ENCODE measurements around the gene THADA.
"Not testable (repeated sequence)": the region's sequence is repeated elsewhere in the genome, so short reads cannot be mapped to it uniquely, and the experiment has no call there.

Gene THADA

DNA sequence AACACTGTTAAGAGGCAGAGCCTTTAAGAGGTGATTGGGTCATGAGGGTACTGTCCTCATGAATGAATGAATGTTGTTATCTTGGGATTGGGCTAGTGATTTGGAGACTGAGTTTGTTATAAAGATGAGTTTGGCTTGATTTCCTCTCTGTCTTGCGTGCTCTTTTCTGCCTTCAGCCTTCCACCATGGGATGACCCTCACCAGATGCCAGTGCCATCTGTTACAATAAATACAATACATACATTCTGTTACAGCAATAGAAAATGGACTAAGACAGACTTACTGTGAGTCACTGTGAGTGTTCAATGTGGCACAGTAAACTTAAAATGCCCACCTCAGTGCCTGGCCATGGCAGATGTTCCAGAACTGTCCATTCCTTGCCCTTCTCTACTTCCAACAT, 274.4 kb downstream of the THADA start:
- DNase-seq: no peak

GRCh38 chr2:43319541-43319940, 276.3 kb downstream of the THADA start:
- no peak for DNase-seq

- no peak for DNase-seq
These were observed 277.0 kb downstream of the THADA start for GRCh38 chr2:43318791-43319190.

- no peak for DNase-seq
These were observed 278.2 kb downstream of the THADA start for GRCh38 chr2:43317680-43318079.

DNA sequence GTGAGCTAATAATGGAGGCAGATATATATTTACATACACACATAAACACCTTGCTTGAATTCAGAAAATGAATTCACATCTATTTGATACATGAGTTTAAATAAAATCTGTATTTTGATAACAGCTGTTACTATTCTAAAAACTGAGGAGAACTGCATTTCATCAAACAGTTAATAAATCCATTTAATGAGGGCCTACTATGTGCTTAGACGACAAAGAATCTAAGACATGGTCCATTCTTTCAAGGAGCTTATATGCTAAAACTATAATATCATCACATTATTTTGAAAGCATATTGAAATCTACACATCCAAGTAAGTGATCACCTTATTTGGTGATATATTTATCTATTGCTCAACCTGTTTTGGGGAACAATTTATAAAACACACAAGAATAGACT, 278.6 kb downstream of the THADA start:
- DNase-seq: no peak

GRCh38 chr2:43315482-43315881, 280.4 kb downstream of the THADA start:
- no peak for DNase-seq

GRCh38 chr2:43314299-43314927, 281.4 kb downstream of the THADA start:
- no peak for DNase-seq

- no peak for DNase-seq
These were observed 282.2 kb downstream of the THADA start for GRCh38 chr2:43313642-43314017.

GRCh38 chr2:43312755-43313641, 282.8 kb downstream of the THADA start:
- DNase-seq: no peak

DNA sequence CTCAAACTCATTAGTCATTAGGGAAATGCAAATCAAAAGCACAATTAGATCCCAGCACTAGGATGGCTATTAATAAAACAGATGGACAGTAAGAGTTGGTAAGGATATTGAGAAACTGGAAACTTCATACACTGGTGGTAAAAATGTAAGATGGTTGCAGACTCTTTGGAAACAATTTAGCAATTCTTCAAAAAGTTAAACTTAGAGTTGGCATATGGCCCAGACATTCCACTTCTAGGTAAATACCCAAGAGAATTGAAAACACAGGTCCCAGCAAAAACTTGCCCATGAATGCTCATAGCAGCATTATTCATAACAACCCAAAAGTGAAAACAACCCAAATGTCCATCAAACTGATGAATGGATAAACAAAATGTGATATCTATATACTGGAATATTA, 284.6 kb downstream of the THADA start:
- no peak for DNase-seq

GRCh38 chr2:43309935-43310334, 285.9 kb downstream of the THADA start:
- DNase-seq: no peak

DNA sequence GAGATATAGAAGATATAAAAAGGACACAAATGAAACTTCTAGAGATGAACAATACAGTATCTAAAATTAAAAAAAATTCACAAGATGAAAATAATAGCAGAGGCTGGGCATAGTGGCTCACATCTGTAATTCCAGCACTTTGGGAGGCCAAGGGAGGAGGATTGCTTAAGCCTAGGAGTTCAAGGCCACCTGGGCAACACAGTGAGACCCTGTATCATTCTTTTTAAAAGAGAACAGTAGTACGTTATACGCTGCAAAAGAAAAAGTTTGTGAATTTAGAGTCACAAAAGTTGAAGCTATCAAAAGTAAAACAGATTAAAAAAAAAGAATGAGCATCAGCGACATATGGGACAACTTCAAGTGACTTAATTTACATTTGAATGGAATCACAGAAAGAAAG, 287.9 kb downstream of the THADA start:
- DNase-seq: no peak

DNA sequence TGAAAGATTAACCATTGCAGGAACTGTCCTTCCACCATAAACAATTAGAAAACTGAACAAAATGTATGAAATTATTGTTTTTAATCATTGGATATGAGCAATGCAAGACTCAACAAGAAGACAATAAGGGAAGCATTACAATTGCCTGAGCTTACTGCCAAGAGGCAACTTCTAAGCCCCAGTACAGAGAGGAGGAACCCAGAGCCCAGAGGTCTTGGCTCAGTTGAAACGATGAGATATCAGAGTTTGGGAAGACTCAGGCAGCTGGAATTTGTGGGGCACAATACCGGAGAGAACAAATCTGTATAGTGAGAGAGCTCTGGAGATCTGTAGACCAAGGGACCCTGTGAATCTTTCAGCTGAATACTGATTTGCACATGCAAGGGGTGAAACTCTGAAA, 288.8 kb downstream of the THADA start:
- DNase-seq: no peak

DNA sequence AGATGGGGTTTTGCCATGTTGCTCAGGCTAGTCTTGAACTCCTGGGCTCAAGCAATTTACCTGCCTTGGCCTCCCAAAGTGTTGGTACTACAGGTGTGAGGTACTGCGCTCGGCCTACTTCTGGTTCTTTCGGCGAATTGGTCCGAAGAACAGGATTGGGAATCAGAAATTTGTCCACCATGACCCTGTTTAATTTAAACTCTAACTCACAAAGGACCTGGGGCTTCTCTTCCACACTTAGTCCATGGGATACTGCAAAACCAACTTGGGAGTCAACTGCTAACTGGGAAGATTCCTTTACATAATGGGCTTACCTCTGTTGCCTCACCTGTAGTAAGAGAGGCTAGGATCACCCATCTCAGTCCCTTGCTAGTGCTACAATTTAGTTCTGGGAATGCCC, 289.6 kb downstream of the THADA start:
- no peak for DNase-seq

DNA sequence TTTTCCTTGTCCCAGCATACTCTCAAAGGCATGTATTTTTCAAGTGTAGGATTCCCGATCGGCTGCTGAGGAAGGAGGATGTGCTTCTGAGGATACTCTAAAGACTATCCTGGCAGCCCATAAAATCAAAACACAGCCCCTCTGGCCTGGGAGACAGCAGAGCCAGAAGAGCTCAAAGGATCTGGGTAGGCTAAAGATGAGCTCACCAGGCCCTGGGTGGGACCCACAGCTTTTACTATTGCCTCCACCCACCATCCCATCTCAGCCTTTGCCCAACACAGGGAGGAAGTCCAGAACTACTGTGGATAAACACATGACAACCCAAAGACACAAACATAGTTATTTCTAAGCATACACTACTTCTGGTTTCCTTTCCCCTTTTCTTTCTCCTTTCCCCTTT, 290.3 kb downstream of the THADA start:
- no peak for DNase-seq

DNA sequence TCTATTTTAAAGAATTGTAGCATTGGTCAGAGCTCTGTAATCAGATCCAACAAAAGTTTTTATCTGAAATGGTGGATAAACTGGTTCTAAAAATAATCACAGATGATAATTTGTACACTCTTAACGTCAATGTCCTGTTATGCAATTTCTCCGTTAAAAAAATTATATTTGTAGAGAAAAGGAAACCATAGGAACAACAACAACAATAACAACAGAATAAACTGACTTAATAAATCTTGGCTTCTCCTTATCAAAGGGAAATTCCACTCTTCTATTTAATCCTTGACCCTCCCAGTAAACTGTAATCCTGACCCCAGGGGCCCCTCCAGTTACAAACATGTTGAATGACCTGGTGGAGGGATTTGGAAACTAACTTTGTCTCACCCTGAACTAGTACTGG, 290.8 kb downstream of the THADA start:
- DNase-seq: no peak

DNA sequence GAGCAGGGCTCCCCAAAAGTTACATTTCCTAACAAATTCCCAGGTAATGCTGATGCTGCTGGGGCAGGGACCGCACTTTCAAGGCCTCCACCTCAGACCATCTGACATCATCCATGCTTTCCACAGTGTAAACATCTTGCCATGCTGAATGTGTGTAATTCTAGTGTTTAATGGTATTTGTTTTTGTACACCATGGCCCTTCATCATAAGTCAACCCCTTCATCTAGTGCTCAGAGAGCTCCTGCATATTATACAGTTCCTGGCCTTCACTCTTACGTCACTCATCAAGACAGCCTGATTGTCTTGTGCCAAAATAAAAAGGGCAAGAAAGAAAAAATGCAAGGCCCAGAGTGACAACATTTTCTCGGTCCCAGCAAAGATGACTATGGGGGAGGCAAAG, 291.9 kb downstream of the THADA start:
- DNase-seq: no peak

- no peak for DNase-seq
These were observed 292.8 kb downstream of the THADA start for GRCh38 chr2:43302961-43303494.

DNA sequence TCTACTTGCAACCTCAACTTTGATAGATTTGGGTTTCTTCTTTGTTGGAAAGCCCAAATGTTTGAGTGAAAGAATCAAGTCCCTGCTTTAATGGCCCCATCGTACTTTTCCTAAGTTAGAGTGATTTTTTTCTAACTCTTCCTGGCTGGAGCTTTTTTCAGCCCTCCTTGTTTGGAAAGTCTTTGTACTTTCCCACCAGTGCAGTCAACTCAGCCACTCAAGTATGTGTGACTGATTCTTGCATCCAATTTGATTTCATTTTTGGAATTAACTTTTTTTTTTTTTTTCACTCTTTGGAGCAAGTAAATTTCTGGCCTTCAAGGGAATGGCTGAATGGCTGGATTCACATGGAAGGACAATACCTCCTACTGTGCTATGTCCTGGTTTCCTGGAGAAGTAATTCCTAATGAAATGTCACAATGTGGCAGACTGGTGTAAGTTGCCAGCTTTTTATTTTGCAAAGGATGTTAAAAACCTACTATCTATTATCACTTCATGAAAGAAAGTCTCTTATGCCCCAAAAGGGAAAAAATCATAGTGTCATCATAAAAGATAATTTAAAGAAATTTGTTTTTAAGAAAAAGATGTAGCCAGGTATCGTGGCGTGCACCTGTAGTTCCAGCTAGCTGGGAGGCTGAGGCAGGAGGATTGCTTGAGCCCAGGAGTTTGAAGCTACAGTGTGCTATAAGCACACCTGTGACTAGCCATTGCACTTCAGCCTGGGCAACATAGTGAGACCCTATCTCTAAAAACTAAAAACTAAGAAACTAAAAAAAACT, 293.5 kb downstream of the THADA start:
- no peak for DNase-seq

- DNase-seq: peak; percentile 33 to 70
These were observed 294.9 kb downstream of the THADA start for GRCh38 chr2:43300781-43301583.

GRCh38 chr2:43300222-43300621, 295.6 kb downstream of the THADA start:
- no peak for DNase-seq

DNA sequence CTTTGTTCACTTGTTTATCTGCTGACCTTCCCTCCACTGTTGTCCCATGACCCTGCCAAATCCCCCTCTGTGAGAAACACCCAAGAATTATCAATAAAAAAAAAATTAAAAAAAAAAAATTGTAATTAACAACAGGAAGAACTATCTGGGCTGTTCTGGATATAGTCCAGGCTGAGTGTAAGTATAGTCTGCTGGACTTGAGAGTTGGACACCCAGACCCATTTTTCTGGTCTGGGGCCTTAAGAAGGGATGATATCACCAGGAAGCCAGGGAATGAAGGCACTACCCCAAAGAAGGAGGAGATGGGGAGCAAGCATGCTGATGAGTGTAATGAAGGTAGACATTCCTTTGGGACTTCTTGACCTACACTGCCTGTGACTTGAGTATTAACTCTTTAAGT, 297.3 kb downstream of the THADA start:
- no peak for DNase-seq

GRCh38 chr2:43297740-43298139, 298.1 kb downstream of the THADA start:
- not testable (repeated sequence) for DNase-seq
